Neural cell (in vitro differentiated cells): ENCODE results near the gene FAM83G. TPM values are rescaled to one million over a fixed set of nuclear protein-coding genes. Genes with fewer than 3 reads are reported as not detected.

Experiments
- H2AFZ ChIP-seq: fragments of 200-600, 300-800 bp; sonication (generic), shearing (Covaris generic); 2 replicates; pipeline ENCODE4 v1.6.0; 2014; ENCODE audit warnings: low read depth, mild to moderate bottlenecking, antibody characterized with exemption, low read length, moderate library complexity
- H3F3A ChIP-seq: fragments of 200-600 bp; shearing (Covaris generic); 2 replicates; pipeline ENCODE4 v1.6.1; 2016; ENCODE audit warnings: mild to moderate bottlenecking, moderate library complexity, mixed read lengths, antibody characterized with exemption, low read length; ENCODE audit not compliant: insufficient read depth, poor library complexity, severe bottlenecking
- H3K27ac ChIP-seq: fragments of 200-600, 300-800 bp; sonication (generic), shearing (Covaris generic); 2 replicates; pipeline ENCODE4 v1.5.1; 2014; ENCODE audit warnings: mild to moderate bottlenecking, low read length, moderate library complexity
- H3K27me3 ChIP-seq: fragments of 300-800, 200-600 bp; sonication (generic), shearing (Covaris generic); 2 replicates; pipeline ENCODE4 v1.6.0; 2014; ENCODE audit warnings: mild to moderate bottlenecking, low read depth, low read length, moderate library complexity; ENCODE audit not compliant: insufficient read depth
- H3K36me3 ChIP-seq: fragments of 300-800, 200-600 bp; sonication (generic), shearing (Covaris generic); 2 replicates; pipeline ENCODE4 v1.5.1; 2014; ENCODE audit warnings: mild to moderate bottlenecking, antibody characterized with exemption, low read length, moderate library complexity; ENCODE audit not compliant: insufficient read depth
- H3K4me2 ChIP-seq: fragments of 300-800, 200-600 bp; sonication (generic), shearing (Covaris generic); 2 replicates; pipeline ENCODE4 v1.6.0; 2014; ENCODE audit warnings: mild to moderate bottlenecking, low read length
- H3K4me3 ChIP-seq: fragments of 300-800, 200-600 bp; sonication (generic), shearing (Covaris generic); 2 replicates; pipeline ENCODE4 v1.5.1; 2014; ENCODE audit warnings: mild to moderate bottlenecking, low read length, moderate library complexity
- H3K79me2 ChIP-seq: fragments of 200-600 bp; shearing (Covaris generic); replicated peaks from 2 replicates; pipeline ENCODE4 v1.6.0; 2014; ENCODE audit warnings: mild to moderate bottlenecking, low read length, moderate library complexity; ENCODE audit not compliant: insufficient read depth
- H3K9ac ChIP-seq: fragments of 300-800, 200-600 bp; sonication (generic), shearing (Covaris generic); 2 replicates; pipeline ENCODE4 v1.6.1; 2016; ENCODE audit warnings: mild to moderate bottlenecking, low read length, mixed read lengths
- H3K9me2 ChIP-seq: fragments of 200-600 bp; shearing (Covaris generic); 2 replicates; pipeline ENCODE4 v1.6.1; 2016; ENCODE audit warnings: mild to moderate bottlenecking, low read length, mixed read lengths; ENCODE audit not compliant: insufficient read depth
- H3K9me3 ChIP-seq: fragments of 200-600, 300-800 bp; sonication (generic), shearing (Covaris generic); 2 replicates; pipeline ENCODE4 v1.6.1; 2016; ENCODE audit warnings: mild to moderate bottlenecking, mixed run types, low read length, moderate library complexity, mixed read lengths
- H4K20me1 ChIP-seq: fragments of 200-600 bp; shearing (Covaris generic); 2 replicates; pipeline ENCODE4 v1.6.1; 2016; ENCODE audit warnings: mild to moderate bottlenecking, mixed run types; ENCODE audit not compliant: insufficient read depth
- CTCF ChIP-seq: fragments of 450-650 bp; IDR thresholded peaks from 2 replicates; pipeline ENCODE4 v1.5.1; 2014; ENCODE audit warnings: antibody characterized with exemption, mild to moderate bottlenecking, moderate library complexity; ENCODE audit not compliant: poor library complexity, severe bottlenecking
- EP300 ChIP-seq: fragments of 450-650 bp; conservative IDR thresholded peaks from 2 replicates; pipeline ENCODE4 v1.6.1; 2014; ENCODE audit warnings: antibody characterized with exemption, mild to moderate bottlenecking, moderate library complexity; ENCODE audit not compliant: poor library complexity, severe bottlenecking
- EZH2 ChIP-seq: fragments of 200-600, 300-800 bp; shearing (Covaris generic), sonication (generic); IDR thresholded peaks from 2 replicates; pipeline ENCODE4 v1.6.1; 2014; ENCODE audit warnings: antibody characterized with exemption, low read length, borderline replicate concordance, mild to moderate bottlenecking; ENCODE audit not compliant: insufficient read depth, poor library complexity, severe bottlenecking
- MXI1 ChIP-seq: fragments of 450-650 bp; conservative IDR thresholded peaks from 2 replicates; pipeline ENCODE4 v1.6.1; 2014; ENCODE audit warnings: antibody characterized with exemption, mild to moderate bottlenecking; ENCODE audit not compliant: poor library complexity, severe bottlenecking
- POLR2AphosphoS5 ChIP-seq: IDR thresholded peaks from 2 replicates; pipeline ENCODE4 v1.6.1; 2012
- RAD21 ChIP-seq: fragments of 450-650 bp; conservative IDR thresholded peaks from 2 replicates; pipeline ENCODE4 v1.6.1; 2014; ENCODE audit warnings: antibody characterized with exemption, mild to moderate bottlenecking, moderate library complexity
- REST ChIP-seq: IDR thresholded peaks from 2 replicates; pipeline ENCODE4 v1.6.1; 2012; ENCODE audit warnings: borderline replicate concordance
- TAF1 ChIP-seq: IDR thresholded peaks from 2 replicates; pipeline ENCODE4 v1.6.1; 2012; ENCODE audit warnings: low read depth
- polyA plus RNA-seq: library from polyadenylated mRNA; depleted of rRNA; stranded (reverse); fragments of >200 nt; gene quantifications from 2 replicates; pipeline ENCODE4 v1.2.3, GENCODE V29; 2014

FAM83G gene
- polyA plus RNA-seq, 1 donor from 2014 or later: not detected

- no peaks in the 10 kb centered on the region for H3K9me3 ChIP-seq
- no peak for TF ChIP-seq MXI1
- TF ChIP-seq EP300: no peak
These were observed 59.9 kb downstream of the FAM83G start for GRCh38 chr17:18944646-18945045.

DNA sequence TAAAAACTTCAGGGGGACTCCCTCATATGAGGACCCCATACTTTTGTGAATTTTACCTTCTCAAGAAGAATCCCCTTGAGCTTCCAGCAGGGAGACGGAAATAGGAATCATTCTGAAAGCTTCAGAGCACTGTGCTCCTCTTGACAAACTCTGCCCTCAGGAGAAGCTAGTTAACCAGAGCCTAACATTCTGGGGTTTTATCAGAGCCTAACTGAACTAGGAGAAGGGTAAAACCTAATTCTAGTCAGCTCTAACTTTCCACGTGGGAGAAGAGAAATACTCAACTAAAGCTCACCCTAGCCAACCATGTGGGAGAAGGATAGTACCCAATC, 65.9 kb downstream of the FAM83G start:
- H3K36me3 ChIP-seq: no peaks in the 10 kb centered on the region
- H3K27ac ChIP-seq: no peak overlapping the region
- H3K9me2 ChIP-seq: no peaks in the 10 kb centered on the region
- no peaks in the 10 kb centered on the region for H3K27me3 ChIP-seq
- H4K20me1 ChIP-seq: no peaks in the 10 kb centered on the region
- H3K4me2 ChIP-seq: no peak overlapping the region
- no peak overlapping the region for H3K9ac ChIP-seq
- H3K4me3 ChIP-seq: no peak overlapping the region
- H3K9me3 ChIP-seq: no peaks in the 10 kb centered on the region
- no peaks in the 10 kb centered on the region for H3K79me2 ChIP-seq
- no peak for TF ChIP-seq EP300
- no peak for TF ChIP-seq RAD21
- no peak for TF ChIP-seq CTCF
- H3F3A ChIP-seq: no peaks in the 10 kb centered on the region
- no peak overlapping the region for H2AFZ ChIP-seq

More at GRCh38 chr17:18944646-18945045, 59.9 kb downstream of the FAM83G start:
- Histone ChIP-seq H3K4me3 (no peak overlapping the region), H3K9ac (no peak overlapping the region), H3K9me2 (no peaks in the 10 kb centered on the region), H3K27ac (no peak overlapping the region), H3K79me2 (no peaks in the 10 kb centered on the region), H3K36me3 (no peaks in the 10 kb centered on the region), H3F3A (no peaks in the 10 kb centered on the region), H4K20me1 (no peaks in the 10 kb centered on the region), H2AFZ (no peak overlapping the region), H3K27me3 (no peaks in the 10 kb centered on the region), H3K4me2 (no peak overlapping the region)

DNA sequence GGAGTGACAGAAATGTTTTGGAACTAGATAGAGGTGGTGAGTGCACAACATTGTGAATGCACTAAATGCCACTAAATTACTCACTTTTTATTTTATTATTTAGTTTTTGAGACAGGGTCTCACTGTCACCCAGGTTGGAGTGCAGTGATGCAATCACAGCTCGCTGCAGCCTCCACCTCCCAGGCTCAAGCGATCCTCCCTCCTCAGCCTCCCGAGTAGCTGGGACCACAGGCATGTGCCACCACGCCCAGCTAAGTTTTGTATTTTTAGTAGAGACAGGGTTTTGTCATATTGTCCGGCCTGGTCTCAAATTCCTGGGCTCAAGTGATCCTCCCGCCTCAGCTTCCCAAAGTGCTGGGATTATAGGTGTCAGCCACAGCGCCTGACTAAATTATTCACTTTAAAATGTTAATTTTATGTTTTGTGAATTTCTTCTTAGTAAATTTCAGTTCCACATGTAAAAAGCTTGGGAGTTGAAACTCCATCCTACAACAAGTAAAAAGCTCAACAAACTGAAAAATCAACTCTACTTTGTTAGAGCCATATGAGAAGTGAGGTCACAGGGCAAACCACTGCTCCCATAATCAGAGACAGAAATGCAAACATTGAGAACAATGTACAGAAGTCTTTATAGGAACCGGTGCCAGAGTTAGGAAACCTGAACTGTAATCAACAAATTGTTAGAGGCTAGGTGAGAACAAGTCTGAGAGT, 66.4 kb downstream of the FAM83G start:
- Histone ChIP-seq H3K9me2 (no peaks in the 10 kb centered on the region), H3K27me3 (no peaks in the 10 kb centered on the region), H3K9me3 (no peaks in the 10 kb centered on the region), H3K4me2 (no peak overlapping the region), H3K36me3 (no peaks in the 10 kb centered on the region), H3K79me2 (no peaks in the 10 kb centered on the region), H3K4me3 (no peak overlapping the region), H3F3A (no peaks in the 10 kb centered on the region), H4K20me1 (no peaks in the 10 kb centered on the region), H2AFZ (no peak overlapping the region), H3K27ac (no peak overlapping the region), H3K9ac (no peak overlapping the region)
- TF ChIP-seq POLR2AphosphoS5 (no peak), REST (no peak), RAD21 (no peak), TAF1 (no peak), CTCF (no peak), EZH2 (no peak), EP300 (no peak)
